ENCODE results near the gene CDC25B. TPM values are rescaled to one million over a fixed set of nuclear protein-coding genes. Genes with fewer than 3 reads are reported as not detected.

CDC25B gene
- total and polyA plus RNA-seq, 7 donors, result 5.1 to 9.1 (median 7.1) TPM

- peaks cover 18% of the 10 kb centered on the region for H3K4me1 ChIP-seq
- no peak overlapping the region for H3K27ac ChIP-seq
- H3K27me3 ChIP-seq (ENCODE audit: insufficient read depth in 3 of 3, low read length in 2 of 3), result no peaks in the 10 kb centered on the region
- H3K9me3 ChIP-seq, result no peaks in the 10 kb centered on the region
- no peak overlapping the region for H3K4me3 ChIP-seq
- peaks cover 0 to 41% of the 10 kb centered on the region in 2 donors for H3K36me3 ChIP-seq (ENCODE audit: insufficient read depth in 1 of 2, low read depth in 1 of 2)
- intact Hi-C loops (cut with DNase I), result no loop called here
- no peak for TF ChIP-seq CTCF (IDR thresholded peaks at IDR 0.05)
- peak in 1 of 2 donors; percentile 54 for DNase-seq
- ATAC-seq, result no peak
- 71 to 95% (median 87%) methylated on average over 13 of the region's 13 CpGs for WGBS, 3 donors
These were observed 5.7 kb downstream of the CDC25B start for GRCh38 chr20:3801846-3802245.

- ATAC-seq, result no peak
- Histone ChIP-seq H3K4me3 (no peak overlapping the region), H3K27me3 (ENCODE audit: insufficient read depth in 3 of 3, low read length in 2 of 3) (no peaks in the 10 kb centered on the region), H3K9me3 (no peaks in the 10 kb centered on the region), H3K4me1 (peaks cover 21% of the 10 kb centered on the region), H3K27ac (no peak overlapping the region), H3K36me3 (ENCODE audit: insufficient read depth in 1 of 2, low read depth in 1 of 2) (peaks cover 0 to 41% of the 10 kb centered on the region in 2 donors)
- DNase-seq, result peak in 1 of 2 donors; percentile 30
- intact Hi-C loops (cut with DNase I), result no loop called here
- WGBS, 3 donors, result 68 to 82% (median 68%) methylated on average over 11 of the region's 11 CpGs
- TF ChIP-seq CTCF (IDR thresholded peaks at IDR 0.05), result no peak
These were observed 6.6 kb downstream of the CDC25B start for GRCh38 chr20:3802524-3803239.

- DNase-seq (peak in 1 of 2 donors; percentile 41), ATAC-seq (no peak)
- Histone ChIP-seq H3K27me3 (ENCODE audit: insufficient read depth in 3 of 3, low read length in 2 of 3) (no peaks in the 10 kb centered on the region), H3K36me3 (ENCODE audit: insufficient read depth in 1 of 2, low read depth in 1 of 2) (peaks cover 0 to 41% of the 10 kb centered on the region in 2 donors), H3K4me1 (peaks cover 27% of the 10 kb centered on the region), H3K9me3 (no peaks in the 10 kb centered on the region), H3K4me3 (no peak overlapping the region), H3K27ac (no peak overlapping the region)
- no peak for TF ChIP-seq CTCF (IDR thresholded peaks at IDR 0.05)
- intact Hi-C loops (cut with DNase I), result no loop called here
- 90 to 95% (median 92%) methylated on average over 14 of the region's 14 CpGs for WGBS, 3 donors
These were observed 7.2 kb downstream of the CDC25B start for GRCh38 chr20:3803289-3803688.

GRCh38 chr20:3803854-3804253 lies 7.7 kb downstream of the CDC25B start:
- no peak for ATAC-seq
- DNase-seq, result peak in 1 of 2 donors; percentile 47
- Histone ChIP-seq H3K36me3 (ENCODE audit: insufficient read depth in 1 of 2, low read depth in 1 of 2) (peaks cover 0 to 41% of the 10 kb centered on the region in 2 donors), H3K9me3 (no peaks in the 10 kb centered on the region), H3K4me3 (no peak overlapping the region), H3K27me3 (ENCODE audit: insufficient read depth in 3 of 3, low read length in 2 of 3) (no peaks in the 10 kb centered on the region), H3K4me1 (peaks cover 32% of the 10 kb centered on the region), H3K27ac (no peak overlapping the region)
- intact Hi-C loops (cut with DNase I), result no loop called here
- 84 to 89% (median 89%) methylated on average over 6 of the region's 6 CpGs for WGBS, 3 donors
- TF ChIP-seq CTCF (IDR thresholded peaks at IDR 0.05), result no peak

All from psoas muscle (tissue), 8 donors.